Panc1 (cell line): Measurements from ENCODE around the gene AHR. TPM values are rescaled to one million over a fixed set of nuclear protein-coding genes. Genes with fewer than 3 reads are reported as not detected.

ENCODE experiments used
- ATAC-seq: fragments of 200-7000 bp; cut with Tn5 transposase; 2 replicates; pipeline ENCODE4 v1.9.1; 2020; ENCODE audit warnings: mild to moderate bottlenecking, moderate library complexity
- BruUV-seq: library from RNA; stranded (reverse); fragments of 400-500 nt; replicated peaks from 2 replicates; lab custom pipeline; 2021; lab: Mats Ljungman, UMichigan
- CTCF ChIA-PET: fragments of 300-600 bp; sonication (Branson Sonifier 250); formaldehyde crosslinking; loops from one replicate; lab custom pipeline; 2022; ENCODE audit warnings: antibody characterized with exemption; lab: Charles Lee
- POLR2A ChIA-PET: fragments of 300-600 bp; sonication (Branson Sonifier 250); formaldehyde crosslinking; loops from one replicate; lab custom pipeline; 2022; ENCODE audit warnings: antibody characterized with exemption; lab: Charles Lee
- DNase-seq: peaks from one replicate; pipeline ENCODE4 v3.0.0-alpha.2; 2010; ENCODE audit warnings: low read depth, low spot score
- H3K27ac ChIP-seq: 2 replicates; pipeline ENCODE4 v1.5.1; 2011; ENCODE audit warnings: mild to moderate bottlenecking, low read length, inconsistent platforms
- H3K27me3 ChIP-seq: fragments of 200-500 bp; sonication (Bioruptor generic); 2 replicates; pipeline ENCODE4 v1.6.0; 2014; ENCODE audit warnings: low read length, inconsistent platforms; ENCODE audit not compliant: control insufficient read depth, insufficient read depth
- H3K36me3 ChIP-seq: fragments of 200-500 bp; sonication (Bioruptor generic); 2 replicates; pipeline ENCODE4 v1.5.1; 2014; ENCODE audit warnings: inconsistent platforms, mild to moderate bottlenecking, low read length, moderate library complexity; ENCODE audit not compliant: control insufficient read depth, insufficient read depth
- H3K4me1 ChIP-seq: 2 replicates; pipeline ENCODE4 v1.5.1; 2011; ENCODE audit warnings: inconsistent platforms, mild to moderate bottlenecking, low read length, moderate library complexity; ENCODE audit not compliant: control insufficient read depth, insufficient read depth
- H3K4me3 ChIP-seq, 2 experiments: 2 replicates each; pipeline ENCODE4 v1.5.1; 2011 to 2012; ENCODE audit warnings: low read depth in 2 of 2, low read length in 2 of 2, mild to moderate bottlenecking in 2 of 2, inconsistent platforms in 1 of 2, moderate library complexity in 1 of 2
- H3K9me3 ChIP-seq: fragments of 200-500 bp; sonication (Bioruptor generic); 2 replicates; pipeline ENCODE4 v1.5.1; 2014; ENCODE audit warnings: low read depth, mild to moderate bottlenecking, inconsistent platforms, low read length, moderate library complexity; ENCODE audit not compliant: control insufficient read depth, insufficient read depth
- POLR2AphosphoS5 ChIP-seq: IDR thresholded peaks from 2 replicates; pipeline ENCODE4 v1.6.1; 2012; ENCODE audit warnings: mild to moderate bottlenecking, low read depth, low read length, moderate library complexity
- SIN3A ChIP-seq: IDR thresholded peaks from 2 replicates; pipeline ENCODE4 v1.6.1; 2012; ENCODE audit warnings: low read depth, mild to moderate bottlenecking, low read length, moderate library complexity, borderline replicate concordance; ENCODE audit not compliant: insufficient read depth
- TCF7L2 ChIP-seq: IDR thresholded peaks from 2 replicates; pipeline ENCODE4 v1.6.1; 2011; ENCODE audit warnings: mild to moderate bottlenecking, low read depth, low read length, inconsistent platforms
- in situ Hi-C: cut with HindIII; loops from 2 replicates; pipeline ENCODE4 v1.10.0; 2016; ENCODE audit warnings: low sequenced_read_pairs, low pct_unique_long_range_greater_than_20kb
- intact Hi-C: fragments of 100-400 bp; cut with micrococcal nuclease; formaldehyde crosslinking; loops from one replicate; pipeline ENCODE4 v1.10.0; 2022; ENCODE audit not compliant: unreplicated experiment
- total RNA-seq: library from RNA; stranded (reverse); gene quantifications from one replicate; pipeline ENCODE4 v1.2.1, GENCODE V29; 2021; ENCODE audit not compliant: unreplicated experiment
- TF ChIP-seq, protein P1 (sequence below): fragments of 450-650 bp; IDR thresholded peaks from 2 replicates; pipeline ENCODE4 v1.5.1; 2017; ENCODE audit warnings: mild to moderate bottlenecking
- TF ChIP-seq, protein P2 (sequence below), 2 experiments: IDR thresholded peaks; 2 replicates each; pipeline ENCODE4 v1.6.1; 2011 to 2012; ENCODE audit warnings: low read depth in 2 of 2, control low read depth in 1 of 2, low read length in 1 of 2, mild to moderate bottlenecking in 1 of 2, moderate library complexity in 1 of 2; ENCODE audit not compliant: insufficient read depth in 1 of 2

The AHR gene
- total RNA-seq, 1 experiment from 2014 or later: 36.6 TPM

DNA sequence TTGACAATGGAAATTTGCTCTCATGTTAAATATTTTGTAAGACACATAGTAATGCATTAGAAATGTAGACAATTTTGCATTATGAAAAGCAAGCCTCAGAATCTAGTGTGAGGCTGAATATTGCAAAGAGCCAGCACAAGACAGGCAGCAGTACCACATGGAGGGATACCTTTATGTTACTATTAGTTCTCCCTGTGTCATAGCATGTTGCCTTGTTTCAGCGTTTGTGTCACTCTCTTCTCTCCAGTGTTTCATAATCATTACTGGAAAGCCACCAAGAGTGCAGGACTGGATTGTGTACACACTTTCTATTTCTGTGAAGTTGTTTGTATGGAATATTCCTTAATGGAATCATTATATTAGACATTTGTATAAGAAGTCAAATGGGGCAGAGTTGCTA lies 8.5 kb downstream of the AHR start:
- Histone ChIP-seq H3K27me3 (no peaks in the 10 kb centered on the region), H3K27ac (peak overlapping the region; percentile 68), H3K36me3 (no peaks in the 10 kb centered on the region), H3K4me1 (peaks cover 52% of the 10 kb centered on the region), H3K4me3 (no peak overlapping the region), H3K9me3 (no peaks in the 10 kb centered on the region)
- no peak for DNase-seq
- intact Hi-C loops: loop anchor here (10.0 kb wide), 1 partner anchor 412 kb away; no protein-coding TSS in a partner anchor
- CTCF ChIA-PET: no interaction called here
- TF ChIP-seq, protein P1, sequence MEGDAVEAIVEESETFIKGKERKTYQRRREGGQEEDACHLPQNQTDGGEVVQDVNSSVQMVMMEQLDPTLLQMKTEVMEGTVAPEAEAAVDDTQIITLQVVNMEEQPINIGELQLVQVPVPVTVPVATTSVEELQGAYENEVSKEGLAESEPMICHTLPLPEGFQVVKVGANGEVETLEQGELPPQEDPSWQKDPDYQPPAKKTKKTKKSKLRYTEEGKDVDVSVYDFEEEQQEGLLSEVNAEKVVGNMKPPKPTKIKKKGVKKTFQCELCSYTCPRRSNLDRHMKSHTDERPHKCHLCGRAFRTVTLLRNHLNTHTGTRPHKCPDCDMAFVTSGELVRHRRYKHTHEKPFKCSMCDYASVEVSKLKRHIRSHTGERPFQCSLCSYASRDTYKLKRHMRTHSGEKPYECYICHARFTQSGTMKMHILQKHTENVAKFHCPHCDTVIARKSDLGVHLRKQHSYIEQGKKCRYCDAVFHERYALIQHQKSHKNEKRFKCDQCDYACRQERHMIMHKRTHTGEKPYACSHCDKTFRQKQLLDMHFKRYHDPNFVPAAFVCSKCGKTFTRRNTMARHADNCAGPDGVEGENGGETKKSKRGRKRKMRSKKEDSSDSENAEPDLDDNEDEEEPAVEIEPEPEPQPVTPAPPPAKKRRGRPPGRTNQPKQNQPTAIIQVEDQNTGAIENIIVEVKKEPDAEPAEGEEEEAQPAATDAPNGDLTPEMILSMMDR: no peak
- TF ChIP-seq POLR2AphosphoS5 (no peak), SIN3A (no peak), TCF7L2 (no peak)
- TF ChIP-seq, protein P2, sequence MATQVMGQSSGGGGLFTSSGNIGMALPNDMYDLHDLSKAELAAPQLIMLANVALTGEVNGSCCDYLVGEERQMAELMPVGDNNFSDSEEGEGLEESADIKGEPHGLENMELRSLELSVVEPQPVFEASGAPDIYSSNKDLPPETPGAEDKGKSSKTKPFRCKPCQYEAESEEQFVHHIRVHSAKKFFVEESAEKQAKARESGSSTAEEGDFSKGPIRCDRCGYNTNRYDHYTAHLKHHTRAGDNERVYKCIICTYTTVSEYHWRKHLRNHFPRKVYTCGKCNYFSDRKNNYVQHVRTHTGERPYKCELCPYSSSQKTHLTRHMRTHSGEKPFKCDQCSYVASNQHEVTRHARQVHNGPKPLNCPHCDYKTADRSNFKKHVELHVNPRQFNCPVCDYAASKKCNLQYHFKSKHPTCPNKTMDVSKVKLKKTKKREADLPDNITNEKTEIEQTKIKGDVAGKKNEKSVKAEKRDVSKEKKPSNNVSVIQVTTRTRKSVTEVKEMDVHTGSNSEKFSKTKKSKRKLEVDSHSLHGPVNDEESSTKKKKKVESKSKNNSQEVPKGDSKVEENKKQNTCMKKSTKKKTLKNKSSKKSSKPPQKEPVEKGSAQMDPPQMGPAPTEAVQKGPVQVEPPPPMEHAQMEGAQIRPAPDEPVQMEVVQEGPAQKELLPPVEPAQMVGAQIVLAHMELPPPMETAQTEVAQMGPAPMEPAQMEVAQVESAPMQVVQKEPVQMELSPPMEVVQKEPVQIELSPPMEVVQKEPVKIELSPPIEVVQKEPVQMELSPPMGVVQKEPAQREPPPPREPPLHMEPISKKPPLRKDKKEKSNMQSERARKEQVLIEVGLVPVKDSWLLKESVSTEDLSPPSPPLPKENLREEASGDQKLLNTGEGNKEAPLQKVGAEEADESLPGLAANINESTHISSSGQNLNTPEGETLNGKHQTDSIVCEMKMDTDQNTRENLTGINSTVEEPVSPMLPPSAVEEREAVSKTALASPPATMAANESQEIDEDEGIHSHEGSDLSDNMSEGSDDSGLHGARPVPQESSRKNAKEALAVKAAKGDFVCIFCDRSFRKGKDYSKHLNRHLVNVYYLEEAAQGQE (IDR thresholded peaks at IDR 0.05; ENCODE audit: insufficient read depth in 1 of 2, low read depth in 2 of 2, low read length in 1 of 2): no peak
- in situ Hi-C loops: no loop called here
- POLR2A ChIA-PET: no interaction called here
- no peak for ATAC-seq
- no TSS peak for BruUV-seq

DNA sequence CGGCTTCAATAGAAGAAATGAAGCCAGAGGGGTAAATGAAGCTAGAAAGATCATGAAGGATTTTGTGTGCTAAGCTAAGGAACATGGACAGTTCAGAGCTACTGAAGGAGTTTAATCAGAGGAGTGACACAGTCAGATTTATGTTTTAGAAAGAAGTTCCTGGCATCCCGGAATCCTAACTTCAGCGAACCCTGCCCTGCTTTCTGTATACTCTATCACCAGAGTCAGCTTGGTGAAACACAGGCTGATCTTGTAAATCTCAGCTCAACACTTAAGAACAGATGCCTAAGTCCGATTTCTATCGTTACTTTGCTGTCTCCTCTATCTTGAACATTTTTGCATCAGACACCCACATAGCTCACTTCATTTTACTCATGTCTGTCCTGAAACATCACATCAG lies 9.1 kb downstream of the AHR start:
- POLR2A ChIA-PET: no interaction called here
- peaks cover 50% of the 10 kb centered on the region for H3K4me1 ChIP-seq
- no peaks in the 10 kb centered on the region for H3K9me3 ChIP-seq
- TF ChIP-seq, protein P1: no peak
- no peak for TF ChIP-seq SIN3A
- TF ChIP-seq, protein P2 (IDR thresholded peaks at IDR 0.05; ENCODE audit: insufficient read depth in 1 of 2, low read depth in 2 of 2, low read length in 1 of 2): no peak
- TF ChIP-seq POLR2AphosphoS5: no peak
- TF ChIP-seq TCF7L2: no peak
- H3K27ac ChIP-seq: peak overlapping the region; percentile 68
- CTCF ChIA-PET: interaction anchor here (0.6 kb wide), 1 partner anchor 9 kb away, joined by 4 read pairs; the partner anchor contains the start of gene AHR
- H3K27me3 ChIP-seq: no peaks in the 10 kb centered on the region
- no peaks in the 10 kb centered on the region for H3K36me3 ChIP-seq
- no peak overlapping the region for H3K4me3 ChIP-seq
- ATAC-seq (no peak), DNase-seq (no peak)
- BruUV-seq: no TSS peak
- in situ Hi-C loops (no loop called here), intact Hi-C loops (loop anchor here (10.0 kb wide), 1 partner anchor 413 kb away; no protein-coding TSS in a partner anchor)
